NCI-H446 (cell line): ENCODE results near the gene PRSS21.

Experiments used
- DNase-seq, 2 experiments: peaks; one replicate each; lab custom pipeline; 2025; lab: John Stamatoyannopoulos, UW

The PRSS21 gene

GRCh38 chr16:2806286-2806685 lies 10.8 kb upstream of the PRSS21 start:
- no peak for DNase-seq

GRCh38 chr16:2808181-2808580 lies 8.9 kb upstream of the PRSS21 start:
- no peak for DNase-seq

GRCh38 chr16:2809149-2809760 lies 7.8 kb upstream of the PRSS21 start:
- no peak for DNase-seq

GRCh38 chr16:2810651-2811050 lies 6.4 kb upstream of the PRSS21 start:
- no peak for DNase-seq

- no peak for DNase-seq
Measured at GRCh38 chr16:2811703-2812471, 5.2 kb upstream of the PRSS21 start.

- DNase-seq: no peak
Measured at GRCh38 chr16:2813771-2814221, 3.2 kb upstream of the PRSS21 start.

GRCh38 chr16:2814551-2815298 lies 2.3 kb upstream of the PRSS21 start:
- no peak for DNase-seq

- no peak for DNase-seq
Measured at GRCh38 chr16:2815299-2815771, 1.7 kb upstream of the PRSS21 start.

- no peak for DNase-seq
Measured at GRCh38 chr16:2817340-2818271, 569 bp downstream of the PRSS21 start.

- no peak for DNase-seq
Measured at GRCh38 chr16:2818272-2818876, 1.3 kb downstream of the PRSS21 start.

GRCh38 chr16:2819179-2819938 lies 2.3 kb downstream of the PRSS21 start:
- no peak for DNase-seq

- DNase-seq: no peak
Measured at GRCh38 chr16:2819939-2820835, 3.1 kb downstream of the PRSS21 start.

GRCh38 chr16:2820836-2821486 lies 3.9 kb downstream of the PRSS21 start:
- no peak for DNase-seq

- DNase-seq: no peak
Measured at GRCh38 chr16:2821487-2822157, 4.6 kb downstream of the PRSS21 start.

- DNase-seq: no peak
Measured at GRCh38 chr16:2822158-2822495, 5.1 kb downstream of the PRSS21 start.

GRCh38 chr16:2822496-2822895 lies 5.5 kb downstream of the PRSS21 start:
- no peak for DNase-seq

- DNase-seq: no peak
Measured at GRCh38 chr16:2824626-2825025, 7.6 kb downstream of the PRSS21 start.

- no peak for DNase-seq
Measured at GRCh38 chr16:2825049-2825742, 8.2 kb downstream of the PRSS21 start.
